Keratinocyte (primary cell): ENCODE results near the gene EN2.

Experiments
- CTCF ChIP-seq, 3 experiments: IDR thresholded peaks in 1 of 3; conservative IDR thresholded peaks in 1 of 3; optimal IDR thresholded peaks in 1 of 3; 2 replicates in 2 of 3; 3 replicates in 1 of 3; pipeline versions ENCODE3 to v1.5.1; 2011; ENCODE audit warnings: low read length in 3 of 3, mild to moderate bottlenecking in 3 of 3, moderate library complexity in 2 of 3, control low read depth in 1 of 3, inconsistent platforms in 1 of 3; ENCODE audit not compliant: insufficient read depth in 2 of 3; ENCODE audit errors: extremely low read depth in 1 of 3
- EZH2 ChIP-seq: IDR thresholded peaks from one replicate; pipeline ENCODE4 v1.6.1; 2012; ENCODE audit warnings: inconsistent platforms, mild to moderate bottlenecking, low read length, moderate library complexity

- TF ChIP-seq CTCF (optimal IDR thresholded peaks at IDR 0.05 in 1 of 3, IDR thresholded peaks at IDR 0.05 in 1 of 3, conservative IDR thresholded peaks at IDR 0.05 in 1 of 3; ENCODE audit: extremely low read depth in 1 of 3, insufficient read depth in 2 of 3, low read length in 3 of 3): no peak
- TF ChIP-seq EZH2: no peak
Measured at GRCh38 chr7:155411718-155412415, 46.1 kb upstream of the EN2 start.
